ENCODE results near the gene CD14.
"Not testable (repeated sequence)": the region's sequence is repeated elsewhere in the genome, so short reads cannot be mapped to it uniquely, and the experiment has no call there.

The CD14 gene

GRCh38 chr5:140634103-140634502, 1.1 kb upstream of the CD14 start:
- DNase-seq: no peak

GRCh38 chr5:140633501-140633900, 526 bp upstream of the CD14 start:
- DNase-seq: no peak

- DNase-seq: peak; percentile 30
These were observed 482 bp downstream of the CD14 start for GRCh38 chr5:140632366-140633020.

GRCh38 chr5:140631831-140632365, 1.1 kb downstream of the CD14 start:
- no peak for DNase-seq

GRCh38 chr5:140631036-140631417, 1.9 kb downstream of the CD14 start:
- DNase-seq: no peak

- DNase-seq: no peak
These were observed 2.5 kb downstream of the CD14 start for GRCh38 chr5:140630292-140631035.

GRCh38 chr5:140628711-140629110, 4.3 kb downstream of the CD14 start:
- DNase-seq: no peak

GRCh38 chr5:140627972-140628371, 5.0 kb downstream of the CD14 start:
- DNase-seq: no peak

- DNase-seq: not testable (repeated sequence)
These were observed 8.1 kb downstream of the CD14 start for GRCh38 chr5:140624886-140625285.

GRCh38 chr5:140623061-140623460, 9.9 kb downstream of the CD14 start:
- DNase-seq: not testable (repeated sequence)

GRCh38 chr5:140622301-140622700, 10.7 kb downstream of the CD14 start:
- no peak for DNase-seq

- DNase-seq: no peak
These were observed 21.9 kb downstream of the CD14 start for GRCh38 chr5:140611020-140611521.

- no peak for DNase-seq
These were observed 23.8 kb downstream of the CD14 start for GRCh38 chr5:140609126-140609525.

- no peak for DNase-seq
These were observed 24.3 kb downstream of the CD14 start for GRCh38 chr5:140608722-140609121.

GRCh38 chr5:140607031-140607430, 25.9 kb downstream of the CD14 start:
- DNase-seq: no peak

GRCh38 chr5:140605879-140606278, 27.1 kb downstream of the CD14 start:
- no peak for DNase-seq

- no peak for DNase-seq
These were observed 29.2 kb downstream of the CD14 start for GRCh38 chr5:140603734-140604133.

- not testable (repeated sequence) for DNase-seq
These were observed 29.6 kb downstream of the CD14 start for GRCh38 chr5:140603446-140603698.

GRCh38 chr5:140602147-140602546, 30.8 kb downstream of the CD14 start:
- no peak for DNase-seq

GRCh38 chr5:140600096-140600495, 32.9 kb downstream of the CD14 start:
- DNase-seq: no peak

- DNase-seq: no peak
These were observed 34.1 kb downstream of the CD14 start for GRCh38 chr5:140598836-140599235.

- no peak for DNase-seq
These were observed 36.6 kb downstream of the CD14 start for GRCh38 chr5:140596321-140596741.

- DNase-seq: no peak
These were observed 37.3 kb downstream of the CD14 start for GRCh38 chr5:140595538-140596300.

- no peak for DNase-seq
These were observed 38.8 kb downstream of the CD14 start for GRCh38 chr5:140594169-140594568.
